SK-N-SH treated with all-trans-retinoic acid at 6 μM for 48 hours (cell line): Measurements from ENCODE around the gene THADA.
A peak's percentile ranks its signal among the peaks of the same experiment; 100 is the strongest.

ENCODE experiments used
- ATAC-seq: fragments of 200-7000 bp; cut with Tn5 transposase; 3 replicates; pipeline ENCODE4 v1.9.1; 2020; ENCODE audit warnings: mild to moderate bottlenecking, moderate library complexity
- ARNTL ChIP-seq: fragments of 450-650 bp; formaldehyde crosslinking; IDR thresholded peaks from 2 replicates; pipeline ENCODE4 v1.5.0; 2020; ENCODE audit warnings: low read depth, mild to moderate bottlenecking, moderate library complexity, borderline replicate concordance
- CREB5 ChIP-seq: fragments of 250-450 bp; sonication (Bioruptor Pico); IDR thresholded peaks from 2 replicates; pipeline ENCODE4 v1.5.1; 2020; ENCODE audit warnings: low read depth, mild to moderate bottlenecking, moderate library complexity
- CSDC2 ChIP-seq: fragments of 250-450 bp; sonication (Bioruptor Pico); IDR thresholded peaks from 2 replicates; pipeline ENCODE4 v1.5.0; 2020; ENCODE audit warnings: mild to moderate bottlenecking, moderate library complexity
- CSRNP3 ChIP-seq: fragments of 250-450 bp; sonication (Bioruptor Pico); IDR thresholded peaks from 2 replicates; pipeline ENCODE4 v1.5.1; 2021; ENCODE audit warnings: mild to moderate bottlenecking, moderate library complexity
- ESRRG ChIP-seq: fragments of 250-450 bp; sonication (Bioruptor Pico); IDR thresholded peaks from 2 replicates; pipeline ENCODE4 v1.6.1; 2021; ENCODE audit warnings: mild to moderate bottlenecking
- GLIS3 ChIP-seq: fragments of 250-450 bp; sonication (Bioruptor Pico); IDR thresholded peaks from 2 replicates; pipeline ENCODE4 v1.5.0; 2020; ENCODE audit warnings: mild to moderate bottlenecking, moderate library complexity
- ISL1 ChIP-seq: fragments of 250-450 bp; sonication (Bioruptor Pico); IDR thresholded peaks from 2 replicates; pipeline ENCODE4 v2.1.2; 2022; ENCODE audit warnings: mild to moderate bottlenecking, moderate library complexity
- OSR1 ChIP-seq: fragments of 250-450 bp; sonication (Bioruptor Pico); IDR thresholded peaks from 2 replicates; pipeline ENCODE4 v1.8.0; 2022; ENCODE audit warnings: moderate library complexity, mild to moderate bottlenecking, inconsistent platforms
- POU6F1 ChIP-seq: fragments of 250-450 bp; sonication (Bioruptor Pico); IDR thresholded peaks from 2 replicates; pipeline ENCODE4 v1.8.0; 2021; ENCODE audit warnings: low read depth, mild to moderate bottlenecking, moderate library complexity, borderline replicate concordance
- PPARA ChIP-seq: fragments of 250-450 bp; sonication (Bioruptor Pico); IDR thresholded peaks from 2 replicates; pipeline ENCODE4 v1.5.0; 2020; ENCODE audit warnings: mild to moderate bottlenecking, borderline replicate concordance
- RARB ChIP-seq: fragments of 250-450 bp; sonication (Bioruptor Pico); IDR thresholded peaks from 2 replicates; pipeline ENCODE4 v1.8.0; 2021; ENCODE audit warnings: mild to moderate bottlenecking, moderate library complexity
- SNAI2 ChIP-seq: fragments of 250-450 bp; sonication (Bioruptor Pico); IDR thresholded peaks from 2 replicates; pipeline ENCODE4 v1.5.0; 2020; ENCODE audit warnings: mild to moderate bottlenecking, moderate library complexity
- TCF4 ChIP-seq: fragments of 250-450 bp; sonication (Bioruptor Pico); IDR thresholded peaks from 2 replicates; pipeline ENCODE4 v1.8.0; 2021; ENCODE audit warnings: mild to moderate bottlenecking, moderate library complexity, borderline replicate concordance
- TOX ChIP-seq: fragments of 250-450 bp; sonication (Bioruptor Pico); IDR thresholded peaks from 2 replicates; pipeline ENCODE4 v1.8.0; 2021; ENCODE audit warnings: mild to moderate bottlenecking, moderate library complexity, borderline replicate concordance
- TSHZ2 ChIP-seq: fragments of 250-450 bp; sonication (Bioruptor Pico); IDR thresholded peaks from 2 replicates; pipeline ENCODE4 v1.5.0; 2020; ENCODE audit warnings: mild to moderate bottlenecking, moderate library complexity
- ZC3H10 ChIP-seq: fragments of 250-450 bp; sonication (Bioruptor Pico); IDR thresholded peaks from 2 replicates; pipeline ENCODE4 v1.5.1; 2021; ENCODE audit warnings: mild to moderate bottlenecking, moderate library complexity
- ZFP3 ChIP-seq: fragments of 250-450 bp; sonication (Bioruptor Pico); IDR thresholded peaks from 2 replicates; pipeline ENCODE4 v1.5.0; 2020; ENCODE audit warnings: mild to moderate bottlenecking, moderate library complexity
- ZFP30 ChIP-seq: fragments of 450-650 bp; formaldehyde crosslinking; IDR thresholded peaks from 2 replicates; pipeline ENCODE4 v1.5.0; 2022; ENCODE audit warnings: mild to moderate bottlenecking, moderate library complexity
- ZNF565 ChIP-seq: fragments of 450-650 bp; formaldehyde crosslinking; conservative IDR thresholded peaks from 2 replicates; pipeline ENCODE4 v1.5.0; 2020; ENCODE audit warnings: low read depth, mild to moderate bottlenecking, moderate library complexity
- ZNF70 ChIP-seq: fragments of 450-650 bp; formaldehyde crosslinking; IDR thresholded peaks from 2 replicates; pipeline ENCODE4 v1.5.0; 2020; ENCODE audit warnings: mild to moderate bottlenecking, moderate library complexity

The THADA gene

GRCh38 chr2:43611987-43612894 lies 16.4 kb upstream of the THADA start:
- no peak for TF ChIP-seq ZFP30 (CRISPR knock-in tag)
- no peak for TF ChIP-seq TCF4 (CRISPR knock-in tag)
- no peak for TF ChIP-seq TSHZ2 (CRISPR knock-in tag)
- no peak for TF ChIP-seq GLIS3 (CRISPR knock-in tag)
- no peak for TF ChIP-seq PPARA
- TF ChIP-seq ZNF70 (CRISPR knock-in tag) = no peak
- TF ChIP-seq RARB = no peak
- no peak for TF ChIP-seq CSDC2 (CRISPR knock-in tag)
- TF ChIP-seq ZNF565 (CRISPR knock-in tag) = no peak
- TF ChIP-seq ARNTL (CRISPR knock-in tag) = no peak
- no peak for TF ChIP-seq ZC3H10 (CRISPR knock-in tag)
- no peak for TF ChIP-seq ZFP3 (CRISPR knock-in tag)
- no peak for TF ChIP-seq CREB5
- TF ChIP-seq, all 23 proteins: peak for 0
- ATAC-seq = peak; percentile 96

- TF ChIP-seq ARNTL (CRISPR knock-in tag) (no peak), ZFP3 (CRISPR knock-in tag) (no peak), TSHZ2 (CRISPR knock-in tag) (no peak), ISL1 (CRISPR knock-in tag) (no peak), GLIS3 (CRISPR knock-in tag) (no peak), ESRRG (no peak), CREB5 (no peak), CSDC2 (CRISPR knock-in tag) (no peak), OSR1 (CRISPR knock-in tag) (no peak), TOX (no peak), POU6F1 (CRISPR knock-in tag) (no peak), ZC3H10 (CRISPR knock-in tag) (no peak), TCF4 (CRISPR knock-in tag) (no peak), RARB (no peak), ZNF565 (CRISPR knock-in tag) (no peak), ZNF70 (CRISPR knock-in tag) (no peak), CSRNP3 (CRISPR knock-in tag) (no peak), PPARA (no peak), ZFP30 (CRISPR knock-in tag) (no peak), SNAI2 (CRISPR knock-in tag) (no peak)
- TF ChIP-seq, all 23 proteins: peak for 0
- no peak for ATAC-seq
Observed at GRCh38 chr2:43610361-43610760, 14.5 kb upstream of the THADA start.
